T-cell (primary cell): ENCODE results near the gene ABLIM1. TPM values are rescaled to one million over a fixed set of nuclear protein-coding genes. Genes with fewer than 3 reads are reported as not detected.

Source experiments
- ATAC-seq, 4 experiments: fragments of 200-7000 bp in 3 of 4; fragments of 150-1000 bp in 1 of 4; cut with Tn5 transposase; replicated peaks in 1 of 4; 1 replicate in 3 of 4; 2 replicates in 1 of 4; pipeline ENCODE4 v1.10.0; 2021; ENCODE audit warnings: moderate library complexity in 3 of 4, mild to moderate bottlenecking in 2 of 4, moderate number of reproducible peaks in 1 of 4
- CTCF ChIA-PET, 2 donors: fragments of 300-600 bp; sonication (Branson Sonifier 250); formaldehyde crosslinking; loops; one replicate each; lab custom pipeline; 2022; ENCODE audit warnings: antibody characterized with exemption in 2 of 2; lab: Charles Lee
- POLR2A ChIA-PET, 2 donors: fragments of 300-600 bp; sonication (Branson Sonifier 250); formaldehyde crosslinking; loops; one replicate each; lab custom pipeline; 2022; ENCODE audit warnings: antibody characterized with exemption in 2 of 2; lab: Charles Lee
- DNase-seq, 35 experiments: peaks; one replicate each; pipeline versions ENCODE4 v3.0.0 to v3.0.0-alpha.2; 2013 to 2023
- H3K27ac ChIP-seq: one replicate; pipeline ENCODE4 v1.5.1; 2013; ENCODE audit warnings: low read length
- H3K27me3 ChIP-seq, 2 experiments: replicated peaks in 1 of 2; 1 replicate in 1 of 2; 2 replicates in 1 of 2; pipeline versions ENCODE4 v1.6.1 to v1.7.0; 2013; ENCODE audit warnings: low read length in 1 of 2, mixed read lengths in 1 of 2; ENCODE audit not compliant: control insufficient read depth in 2 of 2, insufficient read depth in 2 of 2; ENCODE audit errors: extremely low read depth in 1 of 2
- H3K36me3 ChIP-seq, 2 donors: 1 replicate in 1 of 2; 2 replicates in 1 of 2; pipeline versions ENCODE4 v1.6.1 to v1.7.0; 2013; ENCODE audit warnings: low read length in 1 of 2; ENCODE audit not compliant: control insufficient read depth in 2 of 2, insufficient read depth in 1 of 2; ENCODE audit errors: extremely low read depth in 1 of 2
- H3K4me1 ChIP-seq, 2 experiments: 1 replicate in 1 of 2; 2 replicates in 1 of 2; pipeline versions ENCODE4 v1.6.1 to v1.7.0; 2013; ENCODE audit warnings: low read length in 2 of 2, mixed read lengths in 1 of 2; ENCODE audit not compliant: insufficient read depth in 2 of 2, control insufficient read depth in 1 of 2; ENCODE audit errors: extremely low read depth in 1 of 2
- H3K4me3 ChIP-seq, 2 donors: 1 replicate in 1 of 2; 2 replicates in 1 of 2; pipeline versions ENCODE4 v1.5.1 to v1.7.0; 2013; ENCODE audit warnings: mild to moderate bottlenecking in 2 of 2, low read length in 1 of 2, moderate library complexity in 1 of 2; ENCODE audit not compliant: control insufficient read depth in 1 of 2; ENCODE audit errors: extremely low read depth in 1 of 2
- H3K9me3 ChIP-seq: 2 replicates; pipeline ENCODE4 v1.7.0; 2013
- H3K27ac Mint-ChIP-seq, 2 donors: one replicate each; pipeline ENCODE4 v1.8.0; 2020 to 2021; ENCODE audit warnings: mild to moderate bottlenecking in 2 of 2, mixed read lengths in 2 of 2
- H3K27me3 Mint-ChIP-seq, 2 donors: one replicate each; pipeline ENCODE4 v1.8.0; 2021 to 2022; ENCODE audit warnings: mixed read lengths in 2 of 2
- H3K36me3 Mint-ChIP-seq: one replicate; pipeline ENCODE4 v1.8.0; 2021; ENCODE audit warnings: mixed read lengths
- H3K4me1 Mint-ChIP-seq, 3 donors: one replicate each; pipeline ENCODE4 v1.8.0; 2020 to 2022; ENCODE audit warnings: mixed read lengths in 3 of 3, mild to moderate bottlenecking in 1 of 3
- H3K4me3 Mint-ChIP-seq, 3 donors: one replicate each; pipeline ENCODE4 v1.8.0; 2020 to 2022; ENCODE audit warnings: mild to moderate bottlenecking in 3 of 3, mixed read lengths in 3 of 3, moderate library complexity in 3 of 3
- H3K9me3 Mint-ChIP-seq, 3 donors: one replicate each; pipeline ENCODE4 v1.8.0; 2020 to 2022; ENCODE audit warnings: mixed read lengths in 3 of 3
- WGBS: methylation state at CpG from one replicate; pipeline ENCODE4 v1.1.5; 2013; ENCODE audit warnings: missing lambda C conversion rate; ENCODE audit not compliant: insufficient coverage; 5-methylcytosine and 5-hydroxymethylcytosine counted together
- total RNA-seq, 35 experiments: library from RNA in 6 of 35; stranded (reverse) in 6 of 35; fragments of 120-200 nt in 1 of 35; gene quantifications; one replicate each; pipeline versions ENCODE4 v1.2.1 to v1.2.4 and lab custom pipeline; 2013 to 2026

Gene ABLIM1
- total RNA-seq, 5 donors from 2014 or later (not counting 1 experiment from before 2014, with no cell fraction given), result 212 to 311 (median 266) TPM

DNA sequence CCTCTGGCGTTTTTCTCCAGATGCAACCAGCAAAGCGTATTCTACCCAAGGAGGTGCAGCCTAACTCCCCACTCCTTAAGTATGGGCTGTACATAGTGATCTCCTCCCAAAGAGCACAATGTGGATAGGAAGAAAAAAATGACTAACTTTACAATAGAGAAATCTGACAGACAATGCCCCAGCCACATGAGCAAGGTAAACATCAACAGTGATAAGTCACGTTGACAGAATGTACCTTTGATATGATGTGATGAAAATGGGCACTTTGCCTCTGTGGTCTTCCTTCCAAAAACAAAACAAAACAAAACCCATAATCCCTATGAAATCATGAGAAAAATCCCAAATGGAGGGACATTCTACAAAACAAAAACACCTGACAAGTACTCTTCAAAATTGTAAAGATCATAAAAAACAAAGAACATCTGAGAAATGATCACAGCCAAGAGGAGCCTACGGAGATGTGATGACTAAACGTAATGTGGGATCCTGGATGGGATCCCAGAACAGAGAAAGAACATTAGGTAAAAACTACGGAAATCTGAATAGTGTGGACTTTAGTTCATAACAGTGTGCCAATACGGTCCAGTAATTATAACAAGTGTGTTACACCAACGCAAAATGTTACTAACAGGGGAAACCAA is 50.6 kb downstream of the ABLIM1 start:
- Mint-ChIP-seq H3K9me3 (no peaks in the 10 kb centered on the region), H3K4me1 (peaks cover 0 to 4% (median 0%) of the 10 kb centered on the region in 3 donors), H3K4me3 (no peak overlapping the region), H3K27me3 (peaks cover 0 to 3% of the 10 kb centered on the region in 2 donors), H3K36me3 (peaks cover 3% of the 10 kb centered on the region), H3K27ac (no peak overlapping the region)
- Histone ChIP-seq H3K27me3 (no peaks in the 10 kb centered on the region), H3K27ac (no peak overlapping the region), H3K9me3 (no peaks in the 10 kb centered on the region), H3K4me3 (no peak overlapping the region), H3K4me1 (no peaks in the 10 kb centered on the region), H3K36me3 (no peaks in the 10 kb centered on the region)
- CTCF ChIA-PET, result no interaction called here
- DNase-seq (no peak), ATAC-seq (no peak)
- WGBS, result 94% methylated on average over 2 of the region's 8 CpGs
- POLR2A ChIA-PET, result no interaction called here

DNA sequence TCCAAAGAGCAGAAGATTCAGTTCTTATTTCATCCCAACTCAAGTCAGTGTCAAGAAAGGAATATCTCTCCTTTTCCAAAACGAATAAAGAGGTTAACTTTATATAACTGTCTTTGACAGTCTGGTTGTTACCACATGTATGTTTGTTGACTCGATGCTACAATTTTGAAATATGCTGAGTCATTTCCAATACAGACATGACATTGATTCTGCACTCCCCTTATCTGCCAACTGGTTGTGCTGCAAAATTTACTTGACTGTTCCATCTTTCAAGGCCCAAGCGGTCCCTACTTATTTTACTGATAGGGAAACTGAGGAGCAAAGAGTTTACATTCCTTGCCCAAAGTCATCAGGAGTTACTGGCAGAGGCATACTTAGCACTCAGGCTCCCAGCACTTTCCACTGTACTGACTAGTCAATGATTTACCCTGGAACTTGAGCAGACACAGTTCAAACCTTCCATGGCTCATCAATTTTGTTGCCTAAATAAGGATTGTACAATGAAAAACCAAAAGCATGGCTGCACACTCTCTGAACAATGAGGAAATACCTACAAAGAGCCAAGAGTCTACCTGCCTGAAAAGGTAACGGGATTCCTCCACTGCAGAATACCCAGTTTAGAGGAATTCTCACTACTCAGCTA is 52.8 kb downstream of the ABLIM1 start:
- ATAC-seq (no peak), DNase-seq (no peak)
- Mint-ChIP-seq H3K36me3 (peaks cover 3% of the 10 kb centered on the region), H3K4me3 (no peak overlapping the region), H3K4me1 (peaks cover 4 to 11% (median 5%) of the 10 kb centered on the region in 3 donors), H3K27ac (no peak overlapping the region), H3K27me3 (peaks cover 0 to 3% of the 10 kb centered on the region in 2 donors), H3K9me3 (no peaks in the 10 kb centered on the region)
- no peak overlapping the region for H3K27ac ChIP-seq
- H3K4me1 ChIP-seq, result no peaks in the 10 kb centered on the region
- no peaks in the 10 kb centered on the region for H3K27me3 ChIP-seq
- no peaks in the 10 kb centered on the region for H3K9me3 ChIP-seq
- no peaks in the 10 kb centered on the region for H3K36me3 ChIP-seq
- no peak overlapping the region for H3K4me3 ChIP-seq
- CTCF ChIA-PET, result no interaction called here
- POLR2A ChIA-PET, result no interaction called here
- WGBS, result 100% methylated on average over 1 of the region's 4 CpGs

DNA sequence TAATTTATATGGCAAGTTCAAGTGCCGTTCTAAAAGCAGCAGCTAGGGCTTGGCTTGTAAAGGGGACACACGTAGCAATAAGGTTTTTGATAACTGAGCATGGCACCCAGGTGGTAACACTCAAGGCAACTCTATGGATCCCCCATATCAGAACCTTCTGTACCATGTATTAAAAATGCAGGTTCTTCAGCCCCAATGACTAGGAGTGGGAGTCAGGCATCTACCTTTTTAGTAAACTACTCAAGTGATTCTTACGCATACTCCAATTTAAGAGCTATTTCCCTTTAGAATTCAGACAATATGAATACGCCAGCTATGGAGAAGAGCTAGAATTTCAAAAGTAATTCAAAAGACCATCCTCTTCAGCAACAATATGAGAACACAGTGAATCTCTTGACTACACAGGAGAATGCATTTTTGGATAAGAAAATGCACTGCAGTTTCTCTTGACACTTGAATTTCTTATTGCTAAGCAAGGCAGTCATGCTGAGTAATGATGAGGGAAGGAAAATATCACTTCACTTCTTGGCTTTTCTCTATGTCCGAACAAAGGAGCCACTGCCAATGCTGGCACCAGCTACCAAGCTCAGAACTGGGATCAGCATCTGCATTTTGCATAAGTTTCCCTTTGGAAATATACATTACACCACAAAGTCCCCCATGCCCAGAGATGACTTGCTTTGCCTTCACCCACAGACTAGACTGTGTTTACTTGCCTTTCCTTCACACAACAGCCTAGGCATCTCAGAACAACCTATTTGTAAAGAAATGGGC is 53.5 kb downstream of the ABLIM1 start:
- 93% methylated on average over 2 of the region's 5 CpGs for WGBS

DNA sequence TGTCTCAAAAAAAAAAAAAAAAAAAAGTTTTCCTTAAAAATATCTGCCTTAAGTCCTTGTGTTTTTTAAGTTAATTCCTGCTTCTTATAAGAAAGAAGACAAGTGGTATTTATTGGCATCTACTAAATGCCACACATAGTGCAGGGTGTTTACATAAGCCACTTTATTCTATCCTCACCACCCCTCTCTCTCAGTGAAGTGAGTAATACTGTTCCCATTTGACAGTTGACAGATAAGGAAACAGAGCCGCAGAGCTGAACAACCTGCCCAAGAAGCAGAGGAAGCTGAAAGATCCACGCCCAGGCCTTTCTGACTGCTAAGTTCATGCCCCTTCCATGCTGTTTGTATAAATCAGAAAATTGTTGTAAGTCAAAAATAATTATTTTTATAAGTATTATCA is 54.1 kb downstream of the ABLIM1 start:
- Histone ChIP-seq H3K36me3 (no peaks in the 10 kb centered on the region), H3K27ac (no peak overlapping the region), H3K27me3 (no peaks in the 10 kb centered on the region), H3K4me1 (no peaks in the 10 kb centered on the region), H3K9me3 (no peaks in the 10 kb centered on the region), H3K4me3 (no peak overlapping the region)
- Mint-ChIP-seq H3K9me3 (no peaks in the 10 kb centered on the region), H3K27me3 (peaks cover 0 to 3% of the 10 kb centered on the region in 2 donors), H3K4me3 (no peak overlapping the region), H3K4me1 (peaks cover 4 to 11% (median 6%) of the 10 kb centered on the region in 3 donors), H3K36me3 (peaks cover 3% of the 10 kb centered on the region), H3K27ac (no peak overlapping the region)
- ChIA-PET CTCF (no interaction called here), POLR2A (no interaction called here)
- no CpG with 5 or more reads among the region's 2 CpGs for WGBS
- ATAC-seq, result no peak
- no peak for DNase-seq

More for the DNA sequence above, 53.5 kb downstream of the ABLIM1 start:
- ATAC-seq (no peak), DNase-seq (no peak)
- no peaks in the 10 kb centered on the region for H3K9me3 Mint-ChIP-seq
- no peak overlapping the region for H3K27ac ChIP-seq
- no peaks in the 10 kb centered on the region for H3K4me1 ChIP-seq
- no peaks in the 10 kb centered on the region for H3K36me3 ChIP-seq
- no peak overlapping the region for H3K4me3 ChIP-seq
- H3K27ac Mint-ChIP-seq, result no peak overlapping the region
- CTCF ChIA-PET, result interaction anchor here in 1 of 2 donors (0.6 kb wide), 1 partner anchor 129 kb away, joined by 3 read pairs; no protein-coding TSS in a partner anchor
- POLR2A ChIA-PET, result no interaction called here
- no peaks in the 10 kb centered on the region for H3K9me3 ChIP-seq
- H3K27me3 Mint-ChIP-seq, result peaks cover 0 to 3% of the 10 kb centered on the region in 2 donors
- peaks cover 4 to 11% (median 6%) of the 10 kb centered on the region in 3 donors for H3K4me1 Mint-ChIP-seq
- no peak overlapping the region for H3K4me3 Mint-ChIP-seq
- H3K27me3 ChIP-seq, result no peaks in the 10 kb centered on the region
- H3K36me3 Mint-ChIP-seq, result peaks cover 3% of the 10 kb centered on the region

DNA sequence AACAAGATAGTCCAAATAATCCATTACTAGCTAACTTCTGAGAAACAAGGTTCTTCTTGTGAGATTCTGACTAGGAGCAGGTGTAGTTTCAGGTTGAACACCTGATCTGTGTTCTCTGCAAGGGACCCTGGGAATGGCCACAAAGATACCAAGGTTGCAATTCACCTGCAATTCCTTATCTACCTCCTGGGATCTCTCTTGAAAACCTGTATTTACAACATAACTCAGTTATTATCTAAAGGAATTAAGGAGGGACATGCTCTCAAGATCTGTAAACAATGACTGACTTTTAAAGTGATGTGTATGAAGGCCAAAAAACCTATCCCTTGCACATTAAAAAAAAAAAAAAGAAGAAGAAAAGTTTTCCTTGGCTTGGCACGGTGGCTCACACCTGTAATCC is 54.8 kb downstream of the ABLIM1 start:
- Mint-ChIP-seq H3K9me3 (no peaks in the 10 kb centered on the region), H3K36me3 (peaks cover 3% of the 10 kb centered on the region), H3K27ac (no peak overlapping the region), H3K4me3 (no peak overlapping the region), H3K27me3 (peaks cover 0 to 3% of the 10 kb centered on the region in 2 donors), H3K4me1 (peaks cover 4 to 11% (median 6%) of the 10 kb centered on the region in 3 donors)
- H3K27me3 ChIP-seq, result no peaks in the 10 kb centered on the region
- no peak overlapping the region for H3K4me3 ChIP-seq
- no peaks in the 10 kb centered on the region for H3K4me1 ChIP-seq
- no peak overlapping the region for H3K27ac ChIP-seq
- WGBS, result no CpG with 5 or more reads among the region's 1 CpG
- POLR2A ChIA-PET, result interaction anchor here in 1 of 2 donors (0.7 kb wide), 1 partner anchor 91 kb away, joined by 5 read pairs; no protein-coding TSS in a partner anchor
- CTCF ChIA-PET, result no interaction called here
- DNase-seq, result no peak
- ATAC-seq, result no peak
- H3K9me3 ChIP-seq, result no peaks in the 10 kb centered on the region
- H3K36me3 ChIP-seq, result no peaks in the 10 kb centered on the region

DNA sequence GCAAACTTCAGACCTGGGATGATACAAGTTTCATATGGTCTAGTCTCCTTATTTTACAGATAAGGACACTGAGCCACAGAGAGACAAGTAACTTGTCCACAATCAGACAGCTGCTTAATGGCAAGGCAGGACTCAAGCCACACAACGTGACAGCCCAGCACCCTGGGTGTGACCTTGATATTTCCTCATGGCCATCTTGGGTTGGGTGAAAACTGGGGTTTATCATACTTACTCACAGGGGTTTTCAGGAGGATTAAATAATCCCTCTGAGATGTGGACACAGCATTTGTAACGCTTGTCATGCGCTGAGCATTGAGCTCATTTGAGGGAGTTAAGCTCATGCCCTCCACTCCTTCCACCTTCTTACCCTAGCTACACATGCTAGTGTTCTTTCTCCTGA is 58.0 kb downstream of the ABLIM1 start:
- Histone ChIP-seq H3K36me3 (no peaks in the 10 kb centered on the region), H3K4me1 (no peaks in the 10 kb centered on the region), H3K27me3 (no peaks in the 10 kb centered on the region), H3K27ac (no peak overlapping the region), H3K4me3 (no peak overlapping the region), H3K9me3 (no peaks in the 10 kb centered on the region)
- Mint-ChIP-seq H3K9me3 (no peaks in the 10 kb centered on the region), H3K27ac (no peak overlapping the region), H3K4me1 (peaks cover 4 to 11% (median 6%) of the 10 kb centered on the region in 3 donors), H3K27me3 (peaks cover 0 to 8% of the 10 kb centered on the region in 2 donors), H3K36me3 (no peaks in the 10 kb centered on the region), H3K4me3 (no peak overlapping the region)
- ATAC-seq, result no peak
- no peak for DNase-seq
- ChIA-PET CTCF (interaction anchor here in 1 of 2 donors (1.1 kb wide), 1 partner anchor 179 kb away, joined by 3 read pairs; no protein-coding TSS in a partner anchor), POLR2A (interaction anchor here in 1 of 2 donors (0.7 to 0.9 kb wide), 2 partner anchors 25 to 67 kb away, joined by 3 to 4 read pairs; no protein-coding TSS in a partner anchor)
- 100% methylated on average over 2 of the region's 3 CpGs for WGBS
